DMS79 treated with DMSO at 0.1 percent for 48 hours (cell line): Measurements from ENCODE around the gene C17orf58.
"Not testable (repeated sequence)": the region's sequence is repeated elsewhere in the genome, so short reads cannot be mapped to it uniquely, and the experiment has no call there.

Source experiments
- DNase-seq: peaks from one replicate; lab custom pipeline; 2025; lab: John Stamatoyannopoulos, UW

C17orf58 gene

DNA sequence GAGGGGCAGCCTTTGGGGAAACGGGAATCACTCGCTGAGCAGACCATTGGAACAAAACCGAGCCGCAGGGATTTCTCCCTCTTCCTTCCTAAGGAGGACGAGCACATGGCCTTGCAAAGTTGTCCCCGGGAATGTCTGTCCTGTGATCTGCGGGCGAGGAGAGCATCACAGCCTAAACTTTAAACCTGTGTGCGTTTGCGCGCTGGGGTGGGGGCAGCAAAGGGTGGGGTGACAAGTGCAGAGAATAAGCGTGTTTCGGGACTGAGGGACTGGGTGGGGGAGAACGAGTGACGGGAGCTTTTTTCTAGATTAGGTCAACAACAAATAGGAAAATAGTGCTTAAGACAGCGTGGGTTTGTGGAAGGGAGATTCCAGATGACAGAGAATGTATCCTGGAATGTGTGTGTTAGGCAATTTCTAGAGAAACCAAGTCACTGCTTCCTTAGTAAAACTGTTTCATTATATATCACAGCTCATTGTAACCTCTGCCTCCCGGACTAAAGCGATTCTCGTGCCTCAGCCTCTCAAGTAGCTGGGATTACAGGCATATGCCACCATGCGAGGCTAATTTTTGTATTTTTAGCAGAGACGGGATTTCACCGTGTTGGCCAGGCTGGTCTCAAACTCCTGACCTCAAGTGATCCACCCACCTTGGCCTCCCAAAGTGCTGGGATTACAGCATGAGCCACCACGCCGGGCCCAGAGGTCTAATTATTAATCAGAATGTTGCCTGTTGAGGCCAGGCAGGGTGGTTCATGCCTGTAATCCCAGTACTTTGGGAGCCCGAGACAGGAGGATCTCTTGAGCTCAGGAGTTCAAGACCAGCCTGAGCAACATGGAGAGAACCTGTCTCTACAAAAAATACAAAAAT is at the start of gene C17orf58:
Gene C17orf58 (minus strand): TSS at position 169 of the 871 bp plus-strand sequence. CDS start 271 bp downstream, outside the sequence.
- not testable (repeated sequence) for DNase-seq

DNA sequence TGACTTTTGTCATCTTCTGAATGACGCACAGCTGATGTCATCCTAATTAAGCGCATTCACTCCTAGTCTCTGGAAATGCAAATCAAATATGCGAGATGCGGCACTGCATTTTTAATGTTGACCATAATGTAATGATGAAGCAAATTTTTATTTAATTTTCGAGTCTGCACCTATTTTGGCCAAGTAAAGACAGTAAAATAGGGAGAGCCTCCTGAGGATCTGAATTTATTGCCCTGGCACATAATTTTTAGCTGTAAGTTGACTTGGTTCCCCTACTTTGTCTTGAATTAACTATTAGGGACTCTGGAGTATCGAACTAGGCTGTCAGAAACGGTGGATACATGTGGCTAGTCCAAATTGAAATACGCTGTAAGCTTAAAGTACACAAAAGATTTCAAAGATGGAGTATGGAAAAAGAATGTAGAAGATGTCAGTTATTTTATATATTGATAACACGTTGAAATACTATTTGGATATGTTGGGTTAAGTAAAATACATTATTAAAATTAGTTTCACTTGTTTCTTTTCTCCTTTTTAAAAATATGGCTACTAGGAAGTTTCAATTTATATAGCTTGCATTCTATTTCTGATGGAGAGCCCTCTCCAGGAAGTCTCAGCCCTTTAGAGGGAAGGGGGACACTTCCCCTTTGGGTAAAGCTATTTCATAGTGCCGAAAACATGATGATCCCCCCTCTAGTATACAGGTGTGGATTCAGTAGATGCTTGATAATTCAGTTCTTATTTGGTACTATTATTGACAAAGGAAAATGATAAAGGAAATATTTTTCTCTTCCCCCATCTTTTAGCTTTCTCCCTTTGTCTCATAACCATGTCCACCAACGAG is 40.3 kb upstream of the C17orf58 start:
- DNase-seq: no peak

DNA sequence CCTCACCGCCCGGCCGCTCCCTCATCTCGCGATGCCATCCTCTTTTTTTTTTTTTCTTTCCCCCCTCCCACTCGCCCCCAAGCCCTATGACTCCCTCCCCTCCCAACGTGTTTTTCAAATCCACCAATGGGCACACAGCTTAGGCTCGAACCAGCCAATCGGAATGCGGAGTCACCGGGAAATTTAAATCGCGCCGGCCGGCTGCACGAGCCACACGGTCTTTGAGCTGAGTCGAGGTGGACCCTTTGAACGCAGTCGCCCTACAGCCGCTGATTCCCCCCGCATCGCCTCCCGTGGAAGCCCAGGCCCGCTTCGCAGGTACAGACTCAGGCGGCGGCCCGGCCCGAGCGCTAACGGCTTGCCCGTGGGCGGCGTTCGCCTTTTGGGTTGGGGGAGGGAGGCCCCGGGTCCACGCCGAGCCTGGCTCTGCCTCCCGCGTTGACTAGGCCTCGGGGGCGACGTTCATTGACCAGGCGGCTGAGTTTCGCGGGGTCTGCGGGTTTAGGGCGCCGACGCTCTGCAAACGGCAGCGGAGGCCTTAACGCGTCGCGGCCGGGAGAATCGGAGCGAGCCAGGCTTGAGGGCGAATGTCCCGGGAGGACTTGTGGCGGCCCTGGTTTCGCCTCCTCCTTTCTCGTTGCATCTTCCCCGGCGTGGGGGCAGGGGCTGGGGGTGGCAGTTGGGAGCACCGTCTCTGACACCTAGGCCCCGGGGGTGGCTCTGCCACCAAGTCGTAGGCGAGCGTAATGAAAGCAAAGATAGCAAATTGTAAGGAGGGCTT is 39.4 kb upstream of the C17orf58 start, which contains the start of gene KPNA2:
Gene KPNA2 (plus strand): TSS at position 213 of the 781 bp plus-strand sequence. CDS start 1,398 bp downstream, outside the sequence.
- peak; percentile 82 for DNase-seq

DNA sequence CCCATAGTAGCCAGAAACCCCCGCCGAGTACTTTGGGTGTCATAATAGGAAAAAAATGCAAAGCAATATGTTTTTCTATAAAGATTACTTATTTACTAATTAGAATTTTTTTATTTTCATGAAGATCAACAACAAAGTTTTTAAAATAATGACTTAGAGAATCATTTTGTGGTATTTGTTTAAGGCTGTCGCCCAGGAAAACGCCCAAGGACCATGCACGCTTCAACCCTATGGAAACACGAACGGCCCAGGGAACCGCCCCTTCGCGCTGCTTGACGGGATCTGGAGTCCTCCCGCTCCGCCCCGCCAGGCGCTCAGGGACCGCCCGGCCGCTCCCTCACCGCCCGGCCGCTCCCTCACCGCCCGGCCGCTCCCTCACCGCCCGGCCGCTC is 38.9 kb upstream of the C17orf58 start:
- DNase-seq: peak; percentile 76

DNA sequence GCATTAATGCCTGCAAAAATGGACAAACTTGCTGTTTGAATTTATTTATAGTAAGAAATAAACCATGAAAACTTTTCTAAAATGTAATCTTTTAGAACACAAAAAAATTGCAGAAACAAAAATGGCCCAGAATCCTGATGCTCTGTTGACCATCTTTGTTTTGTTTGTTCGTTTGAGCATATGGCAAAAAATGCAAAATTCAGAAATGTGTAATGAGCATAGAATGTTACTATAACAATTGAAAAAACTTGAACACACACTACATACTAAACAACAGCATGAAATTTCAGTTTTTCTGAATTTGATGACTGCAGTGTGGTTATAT is 38.1 kb upstream of the C17orf58 start:
- no peak for DNase-seq

DNA sequence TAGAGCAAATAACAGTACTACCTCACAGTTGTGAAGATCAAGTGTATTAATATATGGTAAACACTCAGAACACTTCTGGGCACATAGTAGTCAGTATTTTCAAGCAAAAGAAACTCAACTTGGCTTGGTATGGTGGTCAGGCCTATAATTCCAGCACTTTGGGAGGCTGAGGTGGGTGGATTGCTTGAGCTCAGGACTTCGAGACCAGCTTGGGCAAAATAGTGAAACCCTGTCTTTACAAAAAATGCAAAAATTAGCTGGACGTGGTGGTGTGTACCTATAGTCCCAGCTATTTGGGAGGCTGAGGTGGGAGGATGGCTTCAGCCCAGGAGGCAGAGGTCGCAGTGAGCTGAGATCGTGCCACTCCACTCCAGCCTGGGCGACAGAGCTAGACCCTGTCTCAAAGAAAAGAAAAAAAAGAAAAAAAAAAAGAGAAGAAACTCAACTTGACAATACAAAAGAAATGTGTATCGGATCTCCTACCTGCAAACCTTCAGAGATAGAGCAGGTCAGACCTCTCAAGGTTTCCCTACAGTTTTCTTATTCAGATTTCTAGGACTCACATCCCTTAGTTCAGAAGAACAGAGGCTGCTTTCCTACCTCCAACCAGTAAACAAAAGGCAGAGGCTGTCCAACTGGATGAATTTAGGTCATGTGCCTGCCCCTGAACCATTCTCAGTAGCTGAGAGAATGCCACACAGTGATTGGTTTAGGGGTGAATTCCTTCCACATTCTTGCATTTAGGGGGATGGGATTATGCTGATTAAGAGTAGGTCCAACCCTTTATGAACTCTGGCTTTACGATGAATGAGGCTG is 37.6 kb upstream of the C17orf58 start:
- no peak for DNase-seq

DNA sequence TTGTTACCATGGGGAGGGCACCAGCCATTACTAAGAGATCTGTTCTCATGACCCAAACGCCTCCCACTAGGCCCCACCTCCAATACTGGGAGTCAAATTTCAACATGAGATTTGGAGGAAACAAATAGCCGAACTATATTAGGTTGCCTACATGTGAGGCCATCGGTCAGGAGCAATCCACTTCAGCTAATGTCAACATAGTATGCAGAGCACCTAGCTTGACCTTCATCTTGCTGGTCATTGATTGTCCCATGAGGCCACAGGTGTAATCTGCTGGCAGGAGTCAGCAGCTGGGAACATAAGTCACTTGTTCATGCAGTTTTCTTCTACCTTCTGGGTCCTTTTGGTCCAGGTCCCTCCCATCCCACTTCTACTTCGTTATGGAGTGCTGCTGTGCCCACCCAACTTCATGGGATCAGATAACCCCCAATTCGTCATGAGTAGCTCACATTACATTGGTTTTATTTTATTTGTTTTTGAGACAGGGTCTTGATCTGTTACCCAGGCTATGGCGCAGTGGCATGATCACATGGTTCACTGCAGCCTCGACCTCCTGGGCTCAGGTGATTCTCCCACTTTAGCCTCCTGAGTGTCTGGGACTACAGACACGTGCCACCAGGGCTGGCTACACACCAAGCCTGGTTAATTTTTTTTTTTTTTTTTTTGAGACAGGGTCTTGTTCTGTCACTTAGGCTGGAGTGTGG is 33.4 kb upstream of the C17orf58 start:
- DNase-seq: no peak

DNA sequence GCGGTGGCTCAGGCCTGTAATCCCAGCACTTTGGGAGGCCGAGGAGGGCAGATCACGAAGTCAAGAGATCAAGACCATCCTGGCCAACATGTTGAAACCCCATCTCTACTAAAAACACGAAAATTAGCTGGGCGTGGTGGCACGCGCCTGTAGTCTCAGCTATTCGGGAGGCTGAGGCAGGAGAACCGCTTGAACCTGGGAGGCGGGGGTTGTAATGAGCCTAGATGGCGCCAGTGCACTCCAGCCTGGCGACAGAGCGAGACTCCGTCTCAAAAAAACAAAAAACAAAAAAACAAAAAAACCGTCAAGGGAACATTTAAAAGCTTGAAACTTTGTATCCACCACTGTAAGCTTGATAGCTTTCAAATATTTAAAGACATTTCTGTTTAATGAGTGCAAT is 26.3 kb upstream of the C17orf58 start:
- DNase-seq: not testable (repeated sequence)

DNA sequence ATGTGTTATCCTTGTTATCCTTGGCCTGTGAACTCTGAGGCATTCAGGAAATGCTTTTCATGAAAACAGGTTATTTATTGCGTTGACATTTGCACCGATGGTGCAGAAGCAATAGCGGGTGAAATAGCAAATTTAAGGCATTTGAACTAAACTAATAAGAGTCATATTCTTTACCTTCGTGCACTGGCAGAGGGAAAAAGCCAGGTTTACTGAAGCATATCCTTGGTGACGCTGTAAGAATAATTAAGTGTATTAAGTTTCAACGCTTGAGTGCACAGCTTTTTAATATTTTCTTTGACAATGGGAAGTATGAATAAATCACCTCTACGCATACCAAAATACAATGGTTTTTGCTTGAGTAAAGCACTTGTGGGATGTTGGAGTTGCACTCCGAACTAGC is 25.7 kb upstream of the C17orf58 start:
- peak; percentile 26 for DNase-seq

DNA sequence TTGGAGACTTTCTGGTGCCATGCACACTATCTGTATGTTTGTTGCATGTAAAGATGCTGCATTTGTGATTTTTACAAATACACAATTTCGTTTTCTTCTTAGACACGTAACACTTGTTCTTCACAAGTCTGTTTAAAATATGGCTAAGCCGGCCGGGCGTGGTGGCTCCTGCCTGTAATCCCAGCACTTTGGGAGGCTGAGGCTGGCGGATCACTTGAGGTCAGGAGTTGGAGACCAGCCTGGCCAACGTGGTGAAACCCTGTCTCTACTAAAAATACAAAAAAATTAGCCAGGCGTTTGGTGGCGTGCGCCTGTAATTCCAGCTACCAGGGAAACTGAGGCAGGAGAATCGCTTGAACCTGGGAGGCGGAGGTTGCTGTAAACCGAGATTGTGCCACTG is 24.5 kb upstream of the C17orf58 start:
- not testable (repeated sequence) for DNase-seq

DNA sequence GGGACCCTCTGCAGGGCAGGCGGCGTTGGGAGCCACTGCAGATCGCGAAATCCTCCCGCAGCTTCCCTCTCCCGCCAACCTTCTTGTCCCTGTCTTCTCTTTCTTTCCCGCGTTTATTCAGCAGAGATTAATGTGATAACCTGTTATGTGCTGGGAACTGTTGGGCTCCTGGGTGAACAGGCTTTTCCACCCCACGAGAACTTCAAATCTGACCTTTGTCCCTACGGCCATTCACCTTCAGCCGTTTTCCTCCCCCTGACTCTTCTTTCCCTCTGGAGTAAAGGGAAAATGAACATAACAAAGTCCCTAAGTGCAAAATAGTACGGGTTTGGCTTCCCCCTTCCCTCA is 24.1 kb upstream of the C17orf58 start:
- DNase-seq: no peak

DNA sequence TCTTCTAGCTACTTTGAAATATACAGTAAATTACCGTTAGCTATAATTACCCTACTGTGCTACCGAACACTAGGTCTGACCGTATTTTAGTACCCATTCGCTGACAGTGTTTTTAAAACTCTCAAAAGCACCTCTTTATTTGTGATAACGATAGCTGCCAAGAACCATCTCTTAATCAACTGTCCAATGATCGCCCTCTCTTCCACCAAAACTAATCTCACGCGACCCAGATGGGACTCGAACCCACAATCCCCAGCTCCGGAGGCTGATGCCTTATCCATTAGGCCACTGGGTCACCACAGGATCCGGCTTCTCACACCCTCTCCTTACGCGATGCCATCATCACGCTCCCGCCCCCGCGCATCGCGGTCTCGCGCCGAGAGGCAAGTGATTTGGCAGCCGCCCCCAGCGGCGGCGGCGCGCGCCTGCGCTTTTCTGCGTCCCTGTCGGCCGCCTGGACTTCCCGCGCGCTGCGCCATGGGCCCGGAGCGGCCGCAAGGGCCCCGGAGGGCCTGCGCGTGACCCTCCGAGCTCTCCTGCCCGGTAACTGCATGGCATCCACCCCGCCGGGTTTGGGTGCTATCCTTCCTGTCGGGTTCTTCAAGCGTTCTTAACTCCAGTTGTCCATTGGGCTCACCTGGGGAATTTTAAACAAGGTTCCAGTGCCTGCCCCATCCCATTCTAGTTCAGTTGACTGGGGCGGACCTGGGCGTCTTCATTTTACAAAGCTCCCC is 23.6 kb upstream of the C17orf58 start:
- peak; percentile 72 for DNase-seq

DNA sequence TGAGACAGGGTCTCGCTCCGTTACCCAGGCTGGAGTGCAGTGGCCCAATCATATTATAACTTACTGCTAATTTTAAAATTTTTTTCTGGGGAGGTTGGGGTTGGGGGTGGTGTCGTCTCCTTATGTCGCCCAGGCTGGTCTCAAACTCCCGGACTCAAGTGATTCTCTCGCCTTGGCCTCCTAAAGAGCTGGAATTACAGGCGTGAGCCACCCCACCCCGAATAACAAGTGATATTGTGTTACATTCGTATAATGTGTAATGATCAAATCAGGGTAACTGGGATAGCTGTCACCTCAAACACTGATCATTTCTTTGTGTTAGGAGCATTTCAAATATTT is 23.0 kb upstream of the C17orf58 start:
- no peak for DNase-seq

DNA sequence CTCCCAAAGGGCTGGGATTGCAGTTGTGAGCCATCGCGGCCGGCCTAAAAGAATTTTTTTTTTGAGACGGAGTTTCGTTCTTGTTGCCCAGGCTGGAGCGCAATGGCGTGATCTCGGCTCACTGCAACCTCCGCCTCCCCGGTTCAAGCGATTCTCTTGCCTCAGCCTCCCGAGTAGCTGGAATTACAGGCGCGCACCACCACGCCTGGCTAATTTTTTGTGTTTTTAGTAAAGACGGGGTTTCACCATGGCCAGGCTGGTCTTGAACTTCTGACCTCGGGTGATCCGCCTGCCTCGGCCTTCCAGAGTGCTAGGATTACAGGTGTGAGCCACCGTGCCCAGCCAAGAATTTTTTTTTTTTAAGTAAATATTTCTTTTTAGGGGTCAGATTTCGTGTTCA is 22.2 kb upstream of the C17orf58 start:
- DNase-seq: not testable (repeated sequence)

DNA sequence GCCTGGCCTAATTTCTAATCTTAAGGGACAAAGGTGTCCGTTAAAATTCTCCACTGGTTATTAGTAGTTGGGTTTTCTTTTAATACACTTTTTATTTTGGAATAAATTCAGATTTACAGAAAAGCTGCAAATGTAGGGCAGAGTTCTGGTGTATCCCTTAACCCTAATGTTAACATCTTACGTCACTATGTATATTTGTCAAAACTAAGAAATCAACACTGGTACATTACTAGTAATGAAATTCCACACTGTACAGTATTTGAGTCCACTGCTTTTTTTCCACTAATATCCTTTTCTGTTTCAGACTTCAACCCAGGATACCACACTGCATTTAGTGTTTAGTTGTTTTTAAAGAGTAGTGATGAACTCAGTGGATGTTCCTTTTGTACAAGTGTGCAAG is 20.6 kb upstream of the C17orf58 start:
- DNase-seq: no peak

DNA sequence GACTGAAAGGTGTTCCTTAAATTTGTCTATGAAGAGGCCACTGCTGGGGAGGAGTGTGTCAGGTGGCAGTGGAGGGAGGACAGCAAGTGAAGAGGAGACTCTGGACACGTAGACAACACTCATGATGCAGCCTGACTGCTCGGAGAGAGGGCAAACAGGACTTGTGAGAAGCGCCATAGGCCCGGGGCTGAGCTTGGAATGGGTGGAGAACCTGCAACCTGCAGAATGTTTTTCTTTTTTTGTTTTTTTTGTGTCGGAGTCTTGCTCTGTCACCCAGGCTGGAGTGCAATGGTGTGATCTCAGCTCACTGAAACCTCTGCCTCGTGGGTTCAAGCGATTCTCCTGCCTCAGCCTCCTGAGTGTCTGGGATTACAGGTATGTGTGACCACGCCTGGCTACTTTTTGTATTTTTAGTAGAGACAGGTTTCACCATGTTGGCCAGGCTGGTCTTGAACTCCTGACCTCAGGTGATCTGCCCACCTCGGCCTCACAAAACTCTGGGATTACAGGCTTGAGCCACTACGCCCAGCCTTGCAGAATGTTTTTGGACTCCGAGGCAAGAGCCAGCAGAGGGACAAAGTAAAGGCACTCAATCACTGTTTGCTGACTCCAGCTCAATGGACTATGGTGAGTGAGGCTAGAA is 18.9 kb upstream of the C17orf58 start:
- no peak for DNase-seq

DNA sequence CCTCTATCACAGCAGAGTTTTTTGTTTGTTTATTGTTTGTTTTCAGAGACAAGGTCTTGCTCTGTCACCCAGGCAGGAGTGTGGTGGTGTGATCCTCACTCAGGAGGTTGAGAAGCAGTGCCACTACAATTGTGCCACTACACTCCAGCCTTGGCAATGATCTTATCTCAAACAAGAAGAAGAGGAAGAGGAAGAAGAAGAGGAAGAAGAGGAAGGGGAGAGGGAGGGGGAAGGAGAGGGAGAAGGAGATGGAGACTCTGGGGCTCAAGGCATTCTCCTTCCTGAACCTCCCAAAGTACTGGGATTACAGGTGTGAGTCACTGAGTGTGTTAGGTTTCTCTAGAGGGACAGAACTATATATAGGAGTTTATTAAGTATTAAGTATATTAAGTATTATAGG is 17.1 kb upstream of the C17orf58 start:
- DNase-seq: no peak

DNA sequence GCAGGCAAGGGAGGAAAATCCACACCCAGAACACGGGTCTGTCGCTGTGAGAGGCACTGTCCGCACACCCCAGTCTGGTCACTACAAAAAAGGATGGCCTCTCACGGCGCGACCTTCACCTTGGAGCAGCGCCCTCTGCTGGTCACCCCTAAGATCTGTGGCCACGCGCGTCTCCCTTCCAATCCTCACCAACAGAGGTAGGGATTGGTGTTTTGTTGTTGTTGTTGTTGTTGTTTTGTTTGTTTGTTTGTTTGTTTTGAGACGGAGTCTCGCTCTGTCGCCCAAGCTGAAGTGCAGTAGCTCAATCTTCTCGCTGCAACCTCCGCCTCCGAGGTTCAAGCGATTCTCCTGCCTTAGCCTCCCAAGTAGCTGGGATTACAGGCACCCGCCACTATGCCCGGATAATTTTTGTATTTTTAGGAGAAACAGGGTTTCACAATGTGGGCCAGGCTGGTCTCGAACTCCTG is 15.0 kb upstream of the C17orf58 start:
- DNase-seq: no peak

DNA sequence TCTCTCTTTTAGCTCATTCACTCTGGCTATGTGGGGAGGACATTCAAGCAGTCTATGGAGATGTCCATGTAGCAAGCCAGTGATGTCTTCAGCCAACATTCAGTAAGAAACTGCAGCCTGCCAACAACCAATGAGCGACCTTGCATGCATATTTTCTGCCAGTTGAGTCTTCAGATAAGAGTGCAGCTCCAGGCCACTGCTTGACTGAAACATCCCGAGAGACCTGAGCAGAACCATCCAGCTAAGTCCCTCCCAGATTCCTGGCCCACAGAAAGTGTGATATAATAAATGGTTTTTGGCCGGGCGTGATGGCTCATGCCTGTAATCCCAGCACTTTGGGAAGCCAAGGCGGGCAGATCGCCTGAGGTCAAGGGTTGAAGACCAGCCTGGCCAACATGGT is 10.5 kb upstream of the C17orf58 start:
- no peak for DNase-seq

DNA sequence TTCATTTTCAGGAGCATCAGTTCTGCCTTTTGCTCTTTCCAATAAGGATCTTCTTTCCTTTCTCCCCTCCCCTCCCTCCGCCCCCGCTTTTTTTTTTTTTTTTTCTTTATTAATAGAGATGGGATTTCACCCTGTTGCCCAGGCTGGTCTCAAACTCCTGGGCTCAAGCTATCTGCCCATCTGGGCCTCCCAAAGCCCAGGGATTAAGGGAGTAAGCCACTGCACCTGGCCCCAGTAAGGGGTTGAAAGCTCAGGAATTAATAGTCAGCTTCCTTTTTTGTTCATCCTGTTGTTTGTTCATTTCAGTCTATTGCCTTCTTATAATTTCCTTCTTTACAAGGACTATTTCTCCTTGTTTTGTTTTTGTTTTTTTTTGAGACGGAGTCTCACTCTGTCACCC is 7.9 kb upstream of the C17orf58 start:
- DNase-seq: no peak
